A673 (cell line): ENCODE results near the gene CLSTN2. TPM values are rescaled to one million over a fixed set of nuclear protein-coding genes. Genes with fewer than 3 reads are reported as not detected.

Experiments used
- BruUV-seq: library from RNA; stranded (reverse); fragments of 400-500 nt; replicated peaks from 2 replicates; lab custom pipeline; 2021; lab: Mats Ljungman, UMichigan
- CTCF ChIA-PET: fragments of 300-600 bp; sonication (Branson Sonifier 250); formaldehyde crosslinking; loops from one replicate; lab custom pipeline; 2022; ENCODE audit warnings: antibody characterized with exemption; lab: Charles Lee
- POLR2A ChIA-PET: fragments of 300-600 bp; sonication (Branson Sonifier 250); formaldehyde crosslinking; loops from one replicate; lab custom pipeline; 2022; ENCODE audit warnings: antibody characterized with exemption; ENCODE audit not compliant: low non-redundant PET; lab: Charles Lee
- DNase-seq: peaks from one replicate; pipeline ENCODE4 v3.0.0-alpha.2; 2015; ENCODE audit warnings: low spot score
- H3K27ac ChIP-seq: fragments of 200-600 bp; sonication (generic); 2 replicates; pipeline ENCODE4 v1.5.1; 2016; ENCODE audit warnings: mixed run types, low read depth, mild to moderate bottlenecking, mixed read lengths, antibody characterized with exemption, low read length; ENCODE audit not compliant: poor library complexity, severe bottlenecking
- H3K27me3 ChIP-seq: fragments of 200-600 bp; sonication (generic); replicated peaks from 2 replicates; pipeline ENCODE4 v1.6.1; 2017; ENCODE audit warnings: mixed run types, low read depth, mild to moderate bottlenecking, mixed read lengths, antibody characterized with exemption, low read length; ENCODE audit not compliant: insufficient read depth, poor library complexity
- H3K36me3 ChIP-seq: fragments of 200-600 bp; sonication (generic); 2 replicates; pipeline ENCODE4 v1.6.1; 2016; ENCODE audit warnings: mixed run types, mild to moderate bottlenecking, mixed read lengths, antibody characterized with exemption, low read length; ENCODE audit not compliant: insufficient read depth, poor library complexity, severe bottlenecking
- H3K4me1 ChIP-seq: fragments of 200-600 bp; sonication (generic); 2 replicates; pipeline ENCODE4 v1.6.1; 2017; ENCODE audit warnings: mixed run types, mild to moderate bottlenecking, mixed read lengths, antibody characterized with exemption, low read length; ENCODE audit not compliant: insufficient read depth, poor library complexity, severe bottlenecking
- H3K4me3 ChIP-seq: fragments of 200-600 bp; sonication (generic); 2 replicates; pipeline ENCODE4 v1.5.1; 2016; ENCODE audit warnings: low read depth, mixed run types, mild to moderate bottlenecking, mixed read lengths, low read length; ENCODE audit not compliant: poor library complexity, severe bottlenecking
- H3K9me3 ChIP-seq: fragments of 200-600 bp; sonication (generic); 2 replicates; pipeline ENCODE4 v1.6.1; 2016; ENCODE audit warnings: mixed run types, low read depth, mild to moderate bottlenecking, mixed read lengths, antibody characterized with exemption, low read length; ENCODE audit not compliant: poor library complexity, severe bottlenecking
- CTCF ChIP-seq: fragments of 300-800, 200-600 bp; sonication (generic); conservative IDR thresholded peaks from 2 replicates; pipeline ENCODE4 v1.5.1; 2017; ENCODE audit warnings: low read depth, mild to moderate bottlenecking, antibody characterized with exemption, low read length, moderate library complexity, mixed read lengths
- EZH2 ChIP-seq: fragments of 200-600 bp; sonication (generic); IDR thresholded peaks from 2 replicates; pipeline ENCODE4 v1.6.1; 2017; ENCODE audit warnings: borderline replicate concordance, low read depth, mild to moderate bottlenecking, mixed read lengths, antibody characterized with exemption, low read length; ENCODE audit not compliant: poor library complexity, severe bottlenecking
- intact Hi-C: fragments of 100-400 bp; cut with micrococcal nuclease; formaldehyde crosslinking; loops from one replicate; pipeline ENCODE4 v1.10.0; 2022; ENCODE audit not compliant: unreplicated experiment
- total RNA-seq: library from RNA; stranded (reverse); gene quantifications from 2 replicates; pipeline ENCODE4 v1.2.3, GENCODE V29; 2021

CLSTN2 gene
- total RNA-seq, 1 experiment from 2014 or later: 50.7 TPM

DNA sequence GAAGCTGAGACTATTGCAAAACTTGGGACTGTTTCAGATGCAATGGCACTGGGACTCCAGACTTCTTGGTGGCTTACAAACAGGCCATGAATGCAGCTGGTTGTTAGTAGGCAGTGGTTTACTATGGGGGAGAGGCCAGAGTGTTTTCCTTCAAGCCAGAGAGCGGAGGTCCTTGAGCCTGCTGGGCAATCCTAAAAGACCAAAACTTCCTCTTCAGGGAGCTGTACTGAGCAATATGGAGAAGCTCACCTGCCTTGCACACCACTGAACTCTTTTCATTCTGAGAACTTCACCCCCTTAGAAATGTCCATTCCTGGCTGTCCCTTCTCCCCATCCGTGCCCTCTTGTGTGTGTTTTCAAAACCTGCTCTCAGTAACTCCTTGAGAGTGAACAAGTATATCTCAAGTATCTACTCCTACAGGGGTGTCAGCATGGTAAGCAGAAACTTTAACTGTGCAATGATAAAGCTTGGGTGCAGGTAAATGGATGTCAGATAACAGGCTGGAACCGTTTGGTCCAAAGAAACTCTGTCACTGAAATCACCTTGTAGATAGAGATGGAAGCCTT lies 213.9 kb downstream of the CLSTN2 start:
- ChIA-PET CTCF (no interaction called here), POLR2A (no interaction called here)
- Histone ChIP-seq H3K27me3 (no peaks in the 10 kb centered on the region), H3K4me3 (no peak overlapping the region), H3K36me3 (no peaks in the 10 kb centered on the region), H3K9me3 (no peaks in the 10 kb centered on the region), H3K4me1 (no peaks in the 10 kb centered on the region), H3K27ac (no peak overlapping the region)
- no TSS peak for BruUV-seq
- no peak for DNase-seq
- intact Hi-C loops: no loop called here
- no peak for TF ChIP-seq EZH2
- TF ChIP-seq CTCF: no peak

GRCh38 chr3:140151321-140151720 lies 216.3 kb downstream of the CLSTN2 start:
- Histone ChIP-seq H3K27ac (no peak overlapping the region), H3K27me3 (no peaks in the 10 kb centered on the region), H3K4me1 (no peaks in the 10 kb centered on the region), H3K9me3 (no peaks in the 10 kb centered on the region), H3K4me3 (no peak overlapping the region), H3K36me3 (no peaks in the 10 kb centered on the region)
- POLR2A ChIA-PET: no interaction called here
- intact Hi-C loops: no loop called here
- CTCF ChIA-PET: no interaction called here
- no peak for DNase-seq
- BruUV-seq: no TSS peak
- TF ChIP-seq EZH2 (no peak), CTCF (no peak)

GRCh38 chr3:140152851-140153639 lies 218.1 kb downstream of the CLSTN2 start:
- Histone ChIP-seq H3K27ac (no peak overlapping the region), H3K36me3 (no peaks in the 10 kb centered on the region), H3K27me3 (no peaks in the 10 kb centered on the region), H3K9me3 (no peaks in the 10 kb centered on the region), H3K4me1 (no peaks in the 10 kb centered on the region), H3K4me3 (no peak overlapping the region)
- intact Hi-C loops: no loop called here
- TF ChIP-seq EZH2 (no peak), CTCF (no peak)
- no peak for DNase-seq
- CTCF ChIA-PET: no interaction called here
- POLR2A ChIA-PET: no interaction called here
- BruUV-seq: no TSS peak
